ENCODE data around the gene GPRC5A. TPM values are rescaled to one million over a fixed set of nuclear protein-coding genes. Genes with fewer than 3 reads are reported as not detected.

GPRC5A gene
- total RNA-seq, 3 donors from 2014 or later (not counting 1 experiment from before 2014, with no cell fraction given), result 0.09 to 0.28 TPM; not detected in 1

DNA sequence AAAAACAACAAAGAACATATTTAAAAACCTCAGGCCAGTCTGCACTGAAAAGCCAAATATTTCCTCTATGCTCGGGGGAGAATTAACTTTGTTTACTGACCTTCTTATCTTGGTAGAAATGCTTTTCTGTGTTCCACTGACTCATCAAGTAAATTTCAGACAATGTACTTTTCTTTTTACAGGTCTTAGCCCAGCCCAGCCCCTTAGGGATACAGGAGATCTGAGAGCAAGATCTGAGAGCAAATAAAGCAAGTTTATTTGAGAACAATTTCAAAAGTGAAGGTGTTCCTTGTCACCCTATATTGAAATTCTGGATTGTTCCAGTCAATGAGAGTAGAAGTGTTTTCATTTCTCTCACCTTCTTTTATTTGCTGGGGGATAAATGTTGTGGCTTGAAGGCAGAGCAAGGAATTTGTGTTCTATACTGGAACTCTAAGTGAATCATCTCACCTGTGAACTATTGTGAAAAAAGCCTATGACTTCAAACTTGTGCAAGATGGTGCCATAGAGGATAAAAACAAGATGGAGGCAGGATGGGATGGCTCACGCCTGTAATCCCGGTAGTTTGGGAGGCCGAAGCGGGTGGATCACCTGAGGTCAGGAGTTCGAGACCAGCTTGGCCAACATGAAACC is 7.9 kb upstream of the GPRC5A start:
- no peaks in the 10 kb centered on the region for H3K9me3 Mint-ChIP-seq
- H3K36me3 Mint-ChIP-seq, result no peaks in the 10 kb centered on the region
- no peak for DNase-seq
- TF ChIP-seq, protein P1, sequence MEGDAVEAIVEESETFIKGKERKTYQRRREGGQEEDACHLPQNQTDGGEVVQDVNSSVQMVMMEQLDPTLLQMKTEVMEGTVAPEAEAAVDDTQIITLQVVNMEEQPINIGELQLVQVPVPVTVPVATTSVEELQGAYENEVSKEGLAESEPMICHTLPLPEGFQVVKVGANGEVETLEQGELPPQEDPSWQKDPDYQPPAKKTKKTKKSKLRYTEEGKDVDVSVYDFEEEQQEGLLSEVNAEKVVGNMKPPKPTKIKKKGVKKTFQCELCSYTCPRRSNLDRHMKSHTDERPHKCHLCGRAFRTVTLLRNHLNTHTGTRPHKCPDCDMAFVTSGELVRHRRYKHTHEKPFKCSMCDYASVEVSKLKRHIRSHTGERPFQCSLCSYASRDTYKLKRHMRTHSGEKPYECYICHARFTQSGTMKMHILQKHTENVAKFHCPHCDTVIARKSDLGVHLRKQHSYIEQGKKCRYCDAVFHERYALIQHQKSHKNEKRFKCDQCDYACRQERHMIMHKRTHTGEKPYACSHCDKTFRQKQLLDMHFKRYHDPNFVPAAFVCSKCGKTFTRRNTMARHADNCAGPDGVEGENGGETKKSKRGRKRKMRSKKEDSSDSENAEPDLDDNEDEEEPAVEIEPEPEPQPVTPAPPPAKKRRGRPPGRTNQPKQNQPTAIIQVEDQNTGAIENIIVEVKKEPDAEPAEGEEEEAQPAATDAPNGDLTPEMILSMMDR (IDR thresholded peaks at IDR 0.05), result no peak
- no peak for ATAC-seq
- Histone ChIP-seq H3K4me1 (ENCODE audit: control insufficient read depth, insufficient read depth, low read length) (no peaks in the 10 kb centered on the region), H3K27ac (ENCODE audit: low read length) (no peak overlapping the region), H3K9me3 (ENCODE audit: control insufficient read depth, insufficient read depth, low read length) (no peaks in the 10 kb centered on the region), H3K27me3 (ENCODE audit: control insufficient read depth, insufficient read depth, low read length) (no peaks in the 10 kb centered on the region), H3K36me3 (ENCODE audit: control insufficient read depth, insufficient read depth, low read length) (no peaks in the 10 kb centered on the region), H3K4me3 (ENCODE audit: low read length) (no peak overlapping the region)
- WGBS (ENCODE audit: insufficient coverage), result 88% methylated on average over 6 of the region's 6 CpGs
- peaks cover 11 to 13% of the 10 kb centered on the region in 2 donors for H3K27me3 Mint-ChIP-seq (ENCODE audit: low read depth in 2 of 2)
- H3K27ac Mint-ChIP-seq, result no peak overlapping the region
- intact Hi-C loops (cut with micrococcal nuclease), result no loop called here
- peaks cover 0 to 4% of the 10 kb centered on the region in 2 donors for H3K4me1 Mint-ChIP-seq
- H3K4me3 Mint-ChIP-seq, result no peak overlapping the region

DNA sequence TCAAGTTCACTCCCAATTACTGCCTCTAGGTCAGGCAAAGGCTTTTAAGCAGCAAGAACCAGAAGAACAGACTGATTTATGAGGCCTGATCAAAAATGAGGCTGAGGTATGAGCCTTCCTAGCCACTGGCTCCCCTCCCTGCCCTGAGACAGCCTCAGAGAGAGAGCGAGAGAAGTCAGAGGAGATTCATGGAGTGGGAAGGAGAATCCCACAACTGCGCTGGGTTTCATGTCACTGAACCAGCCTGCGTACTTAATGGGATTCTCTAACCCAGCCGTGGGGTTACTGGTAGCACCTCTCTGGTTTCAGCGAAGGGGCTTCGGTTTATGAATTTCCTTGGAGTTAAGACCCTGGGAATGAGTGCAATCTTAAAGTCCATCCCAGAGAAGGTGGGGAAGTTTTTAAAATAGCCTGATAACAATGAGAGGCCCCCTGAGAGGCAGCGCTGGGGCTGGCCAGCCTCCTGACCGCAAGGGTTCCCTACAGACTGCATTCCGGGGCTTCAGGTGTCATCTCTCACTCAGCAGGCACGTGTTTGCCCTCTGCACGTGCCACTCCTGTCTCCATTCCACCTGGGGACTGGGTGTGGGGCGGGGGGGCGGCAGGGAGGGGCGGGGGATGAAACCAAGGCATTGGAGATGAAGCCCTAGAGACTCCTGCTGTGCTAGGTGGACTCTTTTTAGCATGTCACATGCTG is 6.1 kb upstream of the GPRC5A start:
- Histone ChIP-seq H3K27ac (ENCODE audit: low read length) (no peak overlapping the region), H3K36me3 (ENCODE audit: control insufficient read depth, insufficient read depth, low read length) (no peaks in the 10 kb centered on the region), H3K4me1 (ENCODE audit: control insufficient read depth, insufficient read depth, low read length) (no peaks in the 10 kb centered on the region), H3K9me3 (ENCODE audit: control insufficient read depth, insufficient read depth, low read length) (no peaks in the 10 kb centered on the region), H3K4me3 (ENCODE audit: low read length) (no peak overlapping the region), H3K27me3 (ENCODE audit: control insufficient read depth, insufficient read depth, low read length) (peaks cover 7% of the 10 kb centered on the region)
- 82% methylated on average over 14 of the region's 14 CpGs for WGBS (ENCODE audit: insufficient coverage)
- TF ChIP-seq, protein P1 (IDR thresholded peaks at IDR 0.05), result no peak
- Mint-ChIP-seq H3K36me3 (no peaks in the 10 kb centered on the region), H3K27ac (no peak overlapping the region), H3K4me1 (peaks cover 0 to 4% of the 10 kb centered on the region in 2 donors), H3K4me3 (no peak overlapping the region), H3K9me3 (no peaks in the 10 kb centered on the region), H3K27me3 (ENCODE audit: low read depth in 2 of 2) (peaks cover 18 to 27% of the 10 kb centered on the region in 2 donors)
- ATAC-seq, result no peak
- intact Hi-C loops (cut with micrococcal nuclease), result no loop called here
- DNase-seq, result no peak

DNA sequence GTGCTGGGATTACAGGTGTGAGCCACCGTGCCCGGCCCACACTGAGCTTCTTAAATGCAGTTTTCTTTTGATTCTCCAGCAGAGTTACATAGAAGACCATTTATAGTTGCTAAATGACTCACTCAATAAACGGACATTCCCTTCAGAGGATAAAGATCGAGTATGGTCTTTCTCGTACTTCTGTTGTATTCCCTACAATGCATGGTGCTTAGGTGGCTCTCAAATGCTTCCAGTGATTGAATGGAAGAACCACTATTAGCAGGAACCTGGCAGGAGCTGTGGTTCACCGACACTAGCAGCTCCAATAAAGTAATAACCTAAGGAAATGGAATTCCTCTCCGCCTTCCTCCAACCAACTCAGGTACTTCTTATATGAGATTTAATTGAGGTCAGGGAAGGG is 3.9 kb upstream of the GPRC5A start:
- Histone ChIP-seq H3K36me3 (ENCODE audit: control insufficient read depth, insufficient read depth, low read length) (no peaks in the 10 kb centered on the region), H3K4me1 (ENCODE audit: control insufficient read depth, insufficient read depth, low read length) (peaks cover 13% of the 10 kb centered on the region), H3K4me3 (ENCODE audit: low read length) (no peak overlapping the region), H3K27ac (ENCODE audit: low read length) (no peak overlapping the region), H3K27me3 (ENCODE audit: control insufficient read depth, insufficient read depth, low read length) (peaks cover 22% of the 10 kb centered on the region), H3K9me3 (ENCODE audit: control insufficient read depth, insufficient read depth, low read length) (no peaks in the 10 kb centered on the region)
- DNase-seq (no peak), ATAC-seq (no peak)
- H3K4me1 Mint-ChIP-seq, result no peaks in the 10 kb centered on the region
- TF ChIP-seq, protein P1 (IDR thresholded peaks at IDR 0.05), result no peak
- H3K27ac Mint-ChIP-seq, result no peak overlapping the region
- intact Hi-C loops (cut with micrococcal nuclease), result no loop called here
- 87% methylated on average over 4 of the region's 7 CpGs for WGBS (ENCODE audit: insufficient coverage)
- H3K9me3 Mint-ChIP-seq, result no peaks in the 10 kb centered on the region
- no peak overlapping the region for H3K4me3 Mint-ChIP-seq
- peaks cover 25 to 41% of the 10 kb centered on the region in 2 donors for H3K27me3 Mint-ChIP-seq (ENCODE audit: low read depth in 2 of 2)
- H3K36me3 Mint-ChIP-seq, result no peaks in the 10 kb centered on the region
